Keratinocyte (primary cell): ENCODE results near the gene KLRC4. TPM values are rescaled to one million over a fixed set of nuclear protein-coding genes. Genes with fewer than 3 reads are reported as not detected.
"Not testable (repeated sequence)": the region's sequence is repeated elsewhere in the genome, so short reads cannot be mapped to it uniquely, and the experiment has no call there.

Source experiments
- DNase-seq: peaks from one replicate; pipeline ENCODE4 v3.0.0-alpha.2; 2011; ENCODE audit warnings: low read depth, missing footprints, low spot score
- FAIRE-seq: peaks from 2 replicates; lab custom pipeline; 2011; peaks lifted over from hg19 to GRCh38; lab: Jason Lieb, UNC
- H2AFZ ChIP-seq: 2 replicates; pipeline ENCODE4 v1.6.0; 2012; ENCODE audit warnings: low read length, control low read depth, inconsistent platforms; ENCODE audit not compliant: control insufficient read depth
- H3K27ac ChIP-seq: 2 replicates; pipeline ENCODE4 v1.5.1; 2011; ENCODE audit warnings: low read length; ENCODE audit not compliant: control insufficient read depth, insufficient read depth
- H3K27me3 ChIP-seq: 3 replicates; pipeline ENCODE4 v1.6.0; 2011; ENCODE audit warnings: low read length; ENCODE audit not compliant: control insufficient read depth, insufficient read depth; ENCODE audit errors: extremely low read depth
- H3K36me3 ChIP-seq, 2 experiments: 2 replicates in 1 of 2; 3 replicates in 1 of 2; pipeline ENCODE4 v1.5.1; 2011; ENCODE audit warnings: low read length in 2 of 2, mild to moderate bottlenecking in 1 of 2; ENCODE audit not compliant: control insufficient read depth in 2 of 2, insufficient read depth in 2 of 2; ENCODE audit errors: extremely low read depth in 1 of 2
- H3K4me1 ChIP-seq: 3 replicates; pipeline ENCODE4 v1.5.1; 2011; ENCODE audit warnings: low read length; ENCODE audit not compliant: control insufficient read depth, insufficient read depth; ENCODE audit errors: extremely low read depth
- H3K4me2 ChIP-seq: 3 replicates; pipeline ENCODE4 v1.6.0; 2011; ENCODE audit warnings: low read depth, low read length; ENCODE audit not compliant: control insufficient read depth, insufficient read depth; ENCODE audit errors: extremely low read depth
- H3K4me3 ChIP-seq, 3 experiments: fragments of 200-600 bp in 1 of 3; sonication (generic) in 1 of 3; 2 replicates in 2 of 3; 3 replicates in 1 of 3; pipeline ENCODE4 v1.5.1; 2011 to 2016; ENCODE audit warnings: low read length in 3 of 3, mild to moderate bottlenecking in 3 of 3, control low read depth in 2 of 3, inconsistent platforms in 1 of 3, low read depth in 1 of 3, mixed read lengths in 1 of 3, mixed run types in 1 of 3, moderate library complexity in 1 of 3; ENCODE audit not compliant: control insufficient read depth in 2 of 3, insufficient read depth in 2 of 3; ENCODE audit errors: extremely low read depth in 1 of 3
- H3K79me2 ChIP-seq: 2 replicates; pipeline ENCODE4 v1.6.0; 2012; ENCODE audit warnings: low read length; ENCODE audit not compliant: control insufficient read depth, insufficient read depth
- H3K9ac ChIP-seq: 3 replicates; pipeline ENCODE4 v1.6.0; 2011; ENCODE audit warnings: low read length; ENCODE audit not compliant: control insufficient read depth, insufficient read depth; ENCODE audit errors: extremely low read depth
- H3K9me1 ChIP-seq: 3 replicates; pipeline ENCODE4 v1.6.0; 2011; ENCODE audit warnings: low read length; ENCODE audit not compliant: control insufficient read depth, insufficient read depth; ENCODE audit errors: extremely low read depth
- H3K9me3 ChIP-seq: 2 replicates; pipeline ENCODE4 v1.5.1; 2012; ENCODE audit warnings: low read depth, low read length; ENCODE audit not compliant: control insufficient read depth
- H4K20me1 ChIP-seq: 3 replicates; pipeline ENCODE4 v1.6.0; 2011; ENCODE audit warnings: low read length; ENCODE audit not compliant: control insufficient read depth, insufficient read depth; ENCODE audit errors: extremely low read depth
- EZH2 ChIP-seq: IDR thresholded peaks from one replicate; pipeline ENCODE4 v1.6.1; 2012; ENCODE audit warnings: inconsistent platforms, mild to moderate bottlenecking, low read length, moderate library complexity
- dilution Hi-C: fragments of 300-500 bp; cut with MboI; formaldehyde crosslinking; loops from one replicate; pipeline ENCODE4 v1.7.0; 2020; ENCODE audit warnings: low sequenced_read_pairs; ENCODE audit not compliant: extremely low pct_ligation_motif_present
- polyA plus RNA-seq, 5 experiments: library from polyadenylated mRNA; depleted of rRNA in 3 of 5; stranded (reverse) in 3 of 5; stranded (forward) in 1 of 5; unstranded in 1 of 5; fragments of >200 nt; gene quantifications; 1 replicate in 1 of 5; 2 replicates in 3 of 5; 3 replicates in 1 of 5; pipeline versions ENCODE4 v1.2.1 to v1.2.3, GENCODE V29; 2011 to 2012; ENCODE audit warnings: missing spikeins in 2 of 5, low read depth in 1 of 5, low replicate concordance in 1 of 5
- TF ChIP-seq, protein P1 (sequence below), 3 experiments: IDR thresholded peaks in 1 of 3; conservative IDR thresholded peaks in 1 of 3; optimal IDR thresholded peaks in 1 of 3; 2 replicates in 2 of 3; 3 replicates in 1 of 3; pipeline versions ENCODE3 to v1.5.1; 2011; ENCODE audit warnings: low read length in 3 of 3, mild to moderate bottlenecking in 3 of 3, moderate library complexity in 2 of 3, control low read depth in 1 of 3, inconsistent platforms in 1 of 3; ENCODE audit not compliant: insufficient read depth in 2 of 3; ENCODE audit errors: extremely low read depth in 1 of 3

KLRC4 gene
- polyA plus RNA-seq, 1 donor (not counting 4 experiments of a cell fraction or from before 2014, with no cell fraction given), result not detected

DNA sequence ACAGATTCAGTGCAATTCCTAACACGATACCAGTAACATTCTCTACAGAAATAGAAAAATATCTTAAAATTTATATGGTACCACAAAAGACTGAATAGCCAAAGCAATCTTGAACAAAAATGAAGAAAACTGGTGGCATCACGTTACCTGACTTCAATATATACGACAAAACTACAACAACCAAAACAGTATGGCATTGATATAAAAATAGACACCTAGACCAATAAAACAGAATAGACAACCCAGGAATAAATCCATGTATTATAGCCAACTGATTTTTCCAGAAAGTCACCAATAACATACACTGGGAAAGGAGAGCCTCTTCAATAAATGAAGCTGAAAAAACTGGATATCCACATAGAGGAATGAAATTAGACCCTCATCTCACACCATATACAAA is 25.4 kb downstream of the KLRC4 start:
- H3K4me2 ChIP-seq, result no peak overlapping the region
- DNase-seq, result no peak
- H4K20me1 ChIP-seq, result no peaks in the 10 kb centered on the region
- no peak overlapping the region for H3K4me3 ChIP-seq
- TF ChIP-seq, protein P1, sequence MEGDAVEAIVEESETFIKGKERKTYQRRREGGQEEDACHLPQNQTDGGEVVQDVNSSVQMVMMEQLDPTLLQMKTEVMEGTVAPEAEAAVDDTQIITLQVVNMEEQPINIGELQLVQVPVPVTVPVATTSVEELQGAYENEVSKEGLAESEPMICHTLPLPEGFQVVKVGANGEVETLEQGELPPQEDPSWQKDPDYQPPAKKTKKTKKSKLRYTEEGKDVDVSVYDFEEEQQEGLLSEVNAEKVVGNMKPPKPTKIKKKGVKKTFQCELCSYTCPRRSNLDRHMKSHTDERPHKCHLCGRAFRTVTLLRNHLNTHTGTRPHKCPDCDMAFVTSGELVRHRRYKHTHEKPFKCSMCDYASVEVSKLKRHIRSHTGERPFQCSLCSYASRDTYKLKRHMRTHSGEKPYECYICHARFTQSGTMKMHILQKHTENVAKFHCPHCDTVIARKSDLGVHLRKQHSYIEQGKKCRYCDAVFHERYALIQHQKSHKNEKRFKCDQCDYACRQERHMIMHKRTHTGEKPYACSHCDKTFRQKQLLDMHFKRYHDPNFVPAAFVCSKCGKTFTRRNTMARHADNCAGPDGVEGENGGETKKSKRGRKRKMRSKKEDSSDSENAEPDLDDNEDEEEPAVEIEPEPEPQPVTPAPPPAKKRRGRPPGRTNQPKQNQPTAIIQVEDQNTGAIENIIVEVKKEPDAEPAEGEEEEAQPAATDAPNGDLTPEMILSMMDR (optimal IDR thresholded peaks at IDR 0.05 in 1 of 3, IDR thresholded peaks at IDR 0.05 in 1 of 3, conservative IDR thresholded peaks at IDR 0.05 in 1 of 3; ENCODE audit: extremely low read depth in 1 of 3, insufficient read depth in 2 of 3, low read length in 3 of 3), result no peak
- no peak for TF ChIP-seq EZH2
- no peak overlapping the region for H3K9ac ChIP-seq
- H3K9me3 ChIP-seq, result no peaks in the 10 kb centered on the region
- H3K79me2 ChIP-seq, result no peaks in the 10 kb centered on the region
- peaks cover 2% of the 10 kb centered on the region for H3K4me1 ChIP-seq
- dilution Hi-C loops, result no loop called here
- H3K27ac ChIP-seq, result no peak overlapping the region
- no peak for FAIRE-seq
- peaks cover 4% of the 10 kb centered on the region in 2 experiments for H3K36me3 ChIP-seq
- H2AFZ ChIP-seq, result no peak overlapping the region
- no peaks in the 10 kb centered on the region for H3K27me3 ChIP-seq
- no peaks in the 10 kb centered on the region for H3K9me1 ChIP-seq

DNA sequence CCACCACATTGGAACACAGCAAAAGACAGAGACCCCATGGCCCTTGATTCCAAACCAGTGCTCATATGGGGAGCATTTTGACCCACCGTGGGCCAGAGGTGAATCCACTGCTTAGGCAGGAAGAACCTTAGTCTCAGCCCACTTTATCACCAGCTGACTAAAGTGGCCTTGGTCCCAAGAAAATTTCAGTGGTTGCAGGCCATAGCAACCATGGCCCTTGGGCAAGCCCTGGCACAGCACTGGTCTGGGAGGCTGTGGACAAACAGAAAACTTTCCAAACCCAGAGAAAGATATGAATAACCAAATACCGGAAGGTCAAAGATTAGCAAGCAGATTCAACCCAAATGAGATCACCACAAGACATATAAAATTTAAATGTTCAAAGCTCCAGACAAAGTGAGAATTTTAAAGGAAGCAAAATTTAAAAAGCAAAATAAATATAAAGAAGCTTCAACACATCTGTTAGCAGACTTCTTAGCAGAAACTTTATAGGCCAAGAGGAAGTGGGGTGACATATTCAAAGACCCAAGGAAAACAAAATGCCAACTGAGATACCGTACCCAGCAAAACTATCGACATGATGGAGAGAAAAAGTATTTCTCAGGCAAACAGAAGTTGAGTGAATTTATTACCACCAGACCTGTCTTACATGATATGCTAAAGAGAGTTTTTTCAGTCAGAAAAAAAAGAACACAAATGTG is 27.5 kb downstream of the KLRC4 start:
- H2AFZ ChIP-seq, result no peak overlapping the region
- H3K4me1 ChIP-seq, result peaks cover 2% of the 10 kb centered on the region
- H3K36me3 ChIP-seq, result peaks cover 4% of the 10 kb centered on the region in 2 experiments
- H3K4me2 ChIP-seq, result no peak overlapping the region
- no peak overlapping the region for H3K9ac ChIP-seq
- dilution Hi-C loops, result no loop called here
- H4K20me1 ChIP-seq, result no peaks in the 10 kb centered on the region
- no peaks in the 10 kb centered on the region for H3K9me3 ChIP-seq
- no peak overlapping the region for H3K27ac ChIP-seq
- H3K27me3 ChIP-seq, result no peaks in the 10 kb centered on the region
- no peak overlapping the region for H3K4me3 ChIP-seq
- no peaks in the 10 kb centered on the region for H3K79me2 ChIP-seq
- FAIRE-seq (no peak), DNase-seq (no peak)
- TF ChIP-seq, protein P1 (optimal IDR thresholded peaks at IDR 0.05 in 1 of 3, IDR thresholded peaks at IDR 0.05 in 1 of 3, conservative IDR thresholded peaks at IDR 0.05 in 1 of 3; ENCODE audit: extremely low read depth in 1 of 3, insufficient read depth in 2 of 3, low read length in 3 of 3), result no peak
- no peak for TF ChIP-seq EZH2
- H3K9me1 ChIP-seq, result no peaks in the 10 kb centered on the region

- H3K27ac ChIP-seq, H3K9me3 ChIP-seq, DNase-seq, H3K4me3 ChIP-seq, H4K20me1 ChIP-seq, H3K4me2 ChIP-seq, H3K79me2 ChIP-seq, H3K4me1 ChIP-seq, H3K9ac ChIP-seq, H3K36me3 ChIP-seq, H2AFZ ChIP-seq, dilution Hi-C loops, H3K27me3 ChIP-seq, H3K9me1 ChIP-seq, FAIRE-seq: not testable (repeated sequence)
These were observed 30.8 kb downstream of the KLRC4 start for GRCh38 chr12:10378737-10379136.
